ENCODE data around the gene CHCHD3.

The CHCHD3 gene

GRCh38 chr7:133081599-133082389, at the start of gene CHCHD3:
CHCHD3 (minus strand) TSS chr7:133082090; CDS start chr7:133081937, 153 bp downstream.
- Mint-ChIP-seq H3K27me3 (no peaks in the 10 kb centered on the region), H3K27ac (peak within 1 kb of the TSS; percentile 97), H3K9me3 (no peaks in the 10 kb centered on the region), H3K4me1 (ENCODE audit: low read depth) (peaks cover 35% of the 10 kb centered on the region), H3K4me3 (peak within 1 kb of the TSS; percentile 86), H3K36me3 (ENCODE audit: low read depth) (peaks cover 41% of the 10 kb centered on the region)
- DNase-seq: peak; percentile 95

GRCh38 chr7:133130166-133130565, 48.3 kb upstream of the CHCHD3 start:
- DNase-seq: no peak
- no peaks in the 10 kb centered on the region for H3K36me3 Mint-ChIP-seq (ENCODE audit: low read depth)
- H3K4me3 Mint-ChIP-seq: no peak overlapping the region
- no peak overlapping the region for H3K27ac Mint-ChIP-seq
- H3K9me3 Mint-ChIP-seq: peaks cover 2% of the 10 kb centered on the region
- H3K27me3 Mint-ChIP-seq: peaks cover 3% of the 10 kb centered on the region
- H3K4me1 Mint-ChIP-seq (ENCODE audit: low read depth): no peaks in the 10 kb centered on the region

- Mint-ChIP-seq H3K4me1 (ENCODE audit: low read depth) (no peaks in the 10 kb centered on the region), H3K4me3 (no peak overlapping the region), H3K27me3 (no peaks in the 10 kb centered on the region), H3K27ac (no peak overlapping the region), H3K36me3 (ENCODE audit: low read depth) (no peaks in the 10 kb centered on the region), H3K9me3 (peaks cover 2% of the 10 kb centered on the region)
- DNase-seq: no peak
Observed at GRCh38 chr7:133126422-133126821, 44.5 kb upstream of the CHCHD3 start.

- Mint-ChIP-seq H3K27ac (no peak overlapping the region), H3K4me3 (no peak overlapping the region), H3K27me3 (peaks cover 3% of the 10 kb centered on the region), H3K36me3 (ENCODE audit: low read depth) (no peaks in the 10 kb centered on the region), H3K4me1 (ENCODE audit: low read depth) (no peaks in the 10 kb centered on the region), H3K9me3 (no peaks in the 10 kb centered on the region)
- DNase-seq: no peak
Observed at GRCh38 chr7:133124974-133125373, 43.1 kb upstream of the CHCHD3 start.

- Mint-ChIP-seq H3K4me3 (no peak overlapping the region), H3K27ac (no peak overlapping the region), H3K4me1 (ENCODE audit: low read depth) (no peaks in the 10 kb centered on the region), H3K27me3 (peaks cover 3% of the 10 kb centered on the region), H3K36me3 (ENCODE audit: low read depth) (no peaks in the 10 kb centered on the region), H3K9me3 (no peaks in the 10 kb centered on the region)
- DNase-seq: no peak
Observed at GRCh38 chr7:133121175-133121844, 39.4 kb upstream of the CHCHD3 start.

- H3K4me1 Mint-ChIP-seq (ENCODE audit: low read depth): peaks cover 2% of the 10 kb centered on the region
- peaks cover 8% of the 10 kb centered on the region for H3K27me3 Mint-ChIP-seq
- no peaks in the 10 kb centered on the region for H3K36me3 Mint-ChIP-seq (ENCODE audit: low read depth)
- H3K4me3 Mint-ChIP-seq: no peak overlapping the region
- no peaks in the 10 kb centered on the region for H3K9me3 Mint-ChIP-seq
- no peak for DNase-seq
- no peak overlapping the region for H3K27ac Mint-ChIP-seq
Observed at GRCh38 chr7:133119067-133119466, 37.2 kb upstream of the CHCHD3 start.

GRCh38 chr7:133118261-133118660, 36.4 kb upstream of the CHCHD3 start:
- no peak overlapping the region for H3K27ac Mint-ChIP-seq
- H3K27me3 Mint-ChIP-seq: peaks cover 11% of the 10 kb centered on the region

GRCh38 chr7:133117452-133117851, 35.6 kb upstream of the CHCHD3 start:
- Mint-ChIP-seq H3K36me3 (ENCODE audit: low read depth) (no peaks in the 10 kb centered on the region), H3K4me1 (ENCODE audit: low read depth) (peaks cover 2% of the 10 kb centered on the region)

More at GRCh38 chr7:133118261-133118660, 36.4 kb upstream of the CHCHD3 start:
- no peaks in the 10 kb centered on the region for H3K36me3 Mint-ChIP-seq (ENCODE audit: low read depth)
- peaks cover 2% of the 10 kb centered on the region for H3K4me1 Mint-ChIP-seq (ENCODE audit: low read depth)
- no peak overlapping the region for H3K4me3 Mint-ChIP-seq
- no peaks in the 10 kb centered on the region for H3K9me3 Mint-ChIP-seq
- no peak for DNase-seq

GRCh38 chr7:133115596-133115995, 33.7 kb upstream of the CHCHD3 start:
- no peaks in the 10 kb centered on the region for H3K36me3 Mint-ChIP-seq (ENCODE audit: low read depth)
- H3K4me3 Mint-ChIP-seq: no peak overlapping the region
- no peaks in the 10 kb centered on the region for H3K9me3 Mint-ChIP-seq
- no peak for DNase-seq
- peaks cover 2% of the 10 kb centered on the region for H3K4me1 Mint-ChIP-seq (ENCODE audit: low read depth)
- peaks cover 22% of the 10 kb centered on the region for H3K27me3 Mint-ChIP-seq
- no peak overlapping the region for H3K27ac Mint-ChIP-seq

More at GRCh38 chr7:133117452-133117851, 35.6 kb upstream of the CHCHD3 start:
- no peak for DNase-seq
- Mint-ChIP-seq H3K9me3 (no peaks in the 10 kb centered on the region), H3K27me3 (peaks cover 17% of the 10 kb centered on the region), H3K27ac (no peak overlapping the region), H3K4me3 (no peak overlapping the region)

- no peak for DNase-seq
- no peak overlapping the region for H3K27ac Mint-ChIP-seq
- H3K4me3 Mint-ChIP-seq: no peak overlapping the region
- H3K4me1 Mint-ChIP-seq (ENCODE audit: low read depth): peaks cover 4% of the 10 kb centered on the region
- H3K9me3 Mint-ChIP-seq: no peaks in the 10 kb centered on the region
- peaks cover 24% of the 10 kb centered on the region for H3K27me3 Mint-ChIP-seq
- H3K36me3 Mint-ChIP-seq (ENCODE audit: low read depth): no peaks in the 10 kb centered on the region
Observed at GRCh38 chr7:133114519-133114918, 32.6 kb upstream of the CHCHD3 start.

GRCh38 chr7:133112976-133113375, 31.1 kb upstream of the CHCHD3 start:
- no peaks in the 10 kb centered on the region for H3K9me3 Mint-ChIP-seq
- H3K27ac Mint-ChIP-seq: no peak overlapping the region
- H3K36me3 Mint-ChIP-seq (ENCODE audit: low read depth): no peaks in the 10 kb centered on the region
- peaks cover 35% of the 10 kb centered on the region for H3K27me3 Mint-ChIP-seq
- no peak overlapping the region for H3K4me3 Mint-ChIP-seq
- DNase-seq: no peak
- peaks cover 5% of the 10 kb centered on the region for H3K4me1 Mint-ChIP-seq (ENCODE audit: low read depth)

- Mint-ChIP-seq H3K9me3 (no peaks in the 10 kb centered on the region), H3K27me3 (peaks cover 39% of the 10 kb centered on the region), H3K27ac (no peak overlapping the region), H3K4me3 (no peak overlapping the region), H3K4me1 (ENCODE audit: low read depth) (peaks cover 5% of the 10 kb centered on the region), H3K36me3 (ENCODE audit: low read depth) (no peaks in the 10 kb centered on the region)
- DNase-seq: no peak
Observed at GRCh38 chr7:133112335-133112734, 30.4 kb upstream of the CHCHD3 start.

GRCh38 chr7:133110312-133110711, 28.4 kb upstream of the CHCHD3 start:
- Mint-ChIP-seq H3K9me3 (no peaks in the 10 kb centered on the region), H3K4me3 (no peak overlapping the region), H3K27me3 (peaks cover 41% of the 10 kb centered on the region), H3K36me3 (ENCODE audit: low read depth) (no peaks in the 10 kb centered on the region), H3K27ac (no peak overlapping the region), H3K4me1 (ENCODE audit: low read depth) (peaks cover 3% of the 10 kb centered on the region)
- DNase-seq: no peak

- Mint-ChIP-seq H3K4me1 (ENCODE audit: low read depth) (peaks cover 3% of the 10 kb centered on the region), H3K27ac (no peak overlapping the region), H3K27me3 (peaks cover 37% of the 10 kb centered on the region)
Observed at GRCh38 chr7:133109816-133110215, 27.9 kb upstream of the CHCHD3 start.

GRCh38 chr7:133108023-133108422, 26.1 kb upstream of the CHCHD3 start:
- no peaks in the 10 kb centered on the region for H3K36me3 Mint-ChIP-seq (ENCODE audit: low read depth)
- DNase-seq: no peak
- no peaks in the 10 kb centered on the region for H3K9me3 Mint-ChIP-seq
- peaks cover 3% of the 10 kb centered on the region for H3K4me1 Mint-ChIP-seq (ENCODE audit: low read depth)
- no peak overlapping the region for H3K4me3 Mint-ChIP-seq
- H3K27me3 Mint-ChIP-seq: peaks cover 35% of the 10 kb centered on the region
- no peak overlapping the region for H3K27ac Mint-ChIP-seq

More at GRCh38 chr7:133109816-133110215, 27.9 kb upstream of the CHCHD3 start:
- no peak for DNase-seq
- no peaks in the 10 kb centered on the region for H3K36me3 Mint-ChIP-seq (ENCODE audit: low read depth)
- H3K9me3 Mint-ChIP-seq: no peaks in the 10 kb centered on the region
- no peak overlapping the region for H3K4me3 Mint-ChIP-seq

Measured in activated T-cell treated with anti-CD3 and anti-CD28 coated beads, Interleukin-2, amount 50 U/mL, for 24 hours (primary cell).